Measurements from ENCODE around the gene GAS5. TPM values are rescaled to one million over a fixed set of nuclear protein-coding genes. Genes with fewer than 3 reads are reported as not detected.

Gene GAS5
- total and polyA plus RNA-seq, 2 experiments from 2014 or later = 979 to 992 TPM

DNA sequence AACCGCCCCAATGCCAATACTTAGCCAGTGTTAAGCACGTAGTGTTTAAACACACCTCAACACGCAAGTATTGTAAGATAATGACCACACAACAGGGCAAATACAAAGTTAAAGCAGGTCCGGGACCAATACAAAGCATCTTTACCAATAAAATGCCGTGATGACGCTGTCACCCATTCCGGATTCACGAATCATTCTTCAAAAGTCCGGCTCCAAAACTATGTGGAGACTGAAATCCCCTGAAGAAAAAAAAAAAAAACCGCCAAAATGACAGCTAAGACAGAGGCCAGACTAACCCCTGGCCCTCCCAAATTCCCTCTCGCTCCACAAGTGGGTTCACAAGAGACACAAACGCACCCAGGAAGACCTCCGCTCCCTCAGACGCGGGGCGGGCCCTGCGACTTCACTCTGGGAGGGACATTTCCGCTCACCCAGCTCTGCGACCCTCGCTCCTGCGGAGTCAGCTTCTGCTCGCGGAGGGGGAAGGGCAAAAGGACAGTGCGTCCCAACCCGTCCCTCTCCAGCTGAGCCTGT is 43.9 kb downstream of the GAS5 start:
- peak overlapping the region; percentile 99 for H3K27ac ChIP-seq (ENCODE audit: low read depth)
- peaks cover 61% of the 10 kb centered on the region for H3K79me2 ChIP-seq (replicated peaks; ENCODE audit: insufficient read depth)
- Mint-ChIP-seq H3K36me3 (ENCODE audit: low read depth) (peaks cover 24% of the 10 kb centered on the region), H3K9me3 (no peaks in the 10 kb centered on the region; the same call in 2 of the 3 replicates), H3K27me3 (ENCODE audit: insufficient read depth, low read depth, poor library complexity) (no peaks in the 10 kb centered on the region), H3K27ac (peak overlapping the region; percentile 99), H3K4me1 (peaks cover 11% of the 10 kb centered on the region), H3K4me3 (peak overlapping the region; percentile 100)
- H3F3A ChIP-seq (replicated peaks; ENCODE audit: low read depth) = peaks cover 4% of the 10 kb centered on the region; the same call in 1 of the 2 replicates
- no peaks in the 10 kb centered on the region for H3K9me2 ChIP-seq (ENCODE audit: insufficient read depth)
- ATAC-seq (peak; percentile 63), DNase-seq (ENCODE audit: low spot score) (no peak)
- peaks cover 17% of the 10 kb centered on the region for H3K36me3 ChIP-seq (ENCODE audit: insufficient read depth)
- TF ChIP-seq EZH2 (IDR thresholded peaks at IDR 0.05; ENCODE audit: low read depth, unreplicated experiment) (no peak), ZNF114 (CRISPR knock-in tag; IDR thresholded peaks at IDR 0.05) (no peak), NANOG (IDR thresholded peaks at IDR 0.05; ENCODE audit: borderline replicate concordance) (no peak), CREB1 (CRISPR knock-in tag; IDR thresholded peaks at IDR 0.05; ENCODE audit: low read depth) (no peak), STAT1 (IDR thresholded peaks at IDR 0.05; ENCODE audit: unreplicated experiment) (no peak), ZNF331 (CRISPR knock-in tag; IDR thresholded peaks at IDR 0.05; ENCODE audit: low read depth) (no peak)
- TF ChIP-seq, protein P1, sequence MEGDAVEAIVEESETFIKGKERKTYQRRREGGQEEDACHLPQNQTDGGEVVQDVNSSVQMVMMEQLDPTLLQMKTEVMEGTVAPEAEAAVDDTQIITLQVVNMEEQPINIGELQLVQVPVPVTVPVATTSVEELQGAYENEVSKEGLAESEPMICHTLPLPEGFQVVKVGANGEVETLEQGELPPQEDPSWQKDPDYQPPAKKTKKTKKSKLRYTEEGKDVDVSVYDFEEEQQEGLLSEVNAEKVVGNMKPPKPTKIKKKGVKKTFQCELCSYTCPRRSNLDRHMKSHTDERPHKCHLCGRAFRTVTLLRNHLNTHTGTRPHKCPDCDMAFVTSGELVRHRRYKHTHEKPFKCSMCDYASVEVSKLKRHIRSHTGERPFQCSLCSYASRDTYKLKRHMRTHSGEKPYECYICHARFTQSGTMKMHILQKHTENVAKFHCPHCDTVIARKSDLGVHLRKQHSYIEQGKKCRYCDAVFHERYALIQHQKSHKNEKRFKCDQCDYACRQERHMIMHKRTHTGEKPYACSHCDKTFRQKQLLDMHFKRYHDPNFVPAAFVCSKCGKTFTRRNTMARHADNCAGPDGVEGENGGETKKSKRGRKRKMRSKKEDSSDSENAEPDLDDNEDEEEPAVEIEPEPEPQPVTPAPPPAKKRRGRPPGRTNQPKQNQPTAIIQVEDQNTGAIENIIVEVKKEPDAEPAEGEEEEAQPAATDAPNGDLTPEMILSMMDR (conservative IDR thresholded peaks at IDR 0.05; ENCODE audit: low read depth in 2 of 2) = no peak
- peak overlapping the region; percentile 60; the same call in 1 of the 2 replicates for H2AFZ ChIP-seq
- H3K27me3 ChIP-seq (ENCODE audit: insufficient read depth) = no peaks in the 10 kb centered on the region
- H4K20me1 ChIP-seq (replicated peaks; ENCODE audit: insufficient read depth) = peaks cover 13% of the 10 kb centered on the region; the same call in 1 of the 2 replicates
- H3K4me1 ChIP-seq (ENCODE audit: insufficient read depth) = peaks cover 7% of the 10 kb centered on the region
- peak overlapping the region; percentile 95 for H3K4me2 ChIP-seq
- peak overlapping the region; percentile 96 for H3K4me3 ChIP-seq

DNA sequence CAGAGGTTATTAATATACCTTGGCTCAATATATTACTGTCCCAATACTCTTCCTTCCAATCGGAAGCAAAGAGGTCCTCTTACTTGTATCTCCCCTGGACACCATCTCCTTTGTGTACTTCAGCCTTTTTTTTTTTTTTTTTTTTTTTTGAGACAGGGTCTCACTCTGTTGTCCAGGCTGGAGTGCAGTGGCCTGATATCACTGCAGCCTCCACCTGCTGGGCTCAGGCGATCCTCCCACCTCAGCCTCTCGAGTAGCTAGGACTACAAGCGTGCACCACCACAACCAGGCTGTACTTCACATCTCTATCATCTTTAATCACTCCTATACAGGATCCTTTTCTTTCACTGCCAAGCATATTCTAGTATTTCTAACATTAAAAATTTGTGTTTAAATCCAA is 46.1 kb downstream of the GAS5 start:
- DNase-seq (ENCODE audit: low spot score) (no peak), ATAC-seq (no peak)
- Histone ChIP-seq H3K4me3 (no peak overlapping the region), H3K9me2 (ENCODE audit: insufficient read depth) (no peaks in the 10 kb centered on the region), H3K4me2 (no peak overlapping the region), H3K4me1 (ENCODE audit: insufficient read depth) (peaks cover 7% of the 10 kb centered on the region), H3F3A (replicated peaks; ENCODE audit: low read depth) (peaks cover 4% of the 10 kb centered on the region; the same call in 1 of the 2 replicates), H3K27me3 (ENCODE audit: insufficient read depth) (no peaks in the 10 kb centered on the region), H3K27ac (ENCODE audit: low read depth) (no peak overlapping the region), H4K20me1 (replicated peaks; ENCODE audit: insufficient read depth) (peaks cover 19% of the 10 kb centered on the region; the same call in 1 of the 2 replicates), H3K79me2 (replicated peaks; ENCODE audit: insufficient read depth) (peaks cover 83% of the 10 kb centered on the region), H2AFZ (no peak overlapping the region), H3K36me3 (ENCODE audit: insufficient read depth) (peaks cover 20% of the 10 kb centered on the region)
- Mint-ChIP-seq H3K4me3 (no peak overlapping the region), H3K27ac (no peak overlapping the region), H3K36me3 (ENCODE audit: low read depth) (peaks cover 38% of the 10 kb centered on the region), H3K9me3 (no peaks in the 10 kb centered on the region), H3K4me1 (peaks cover 11% of the 10 kb centered on the region), H3K27me3 (ENCODE audit: insufficient read depth, low read depth, poor library complexity) (no peaks in the 10 kb centered on the region)
- TF ChIP-seq EZH2phosphoT487 (IDR thresholded peaks at IDR 0.05; ENCODE audit: unreplicated experiment) (no peak), ZNF331 (CRISPR knock-in tag; IDR thresholded peaks at IDR 0.05; ENCODE audit: low read depth) (no peak), ZNF114 (CRISPR knock-in tag; IDR thresholded peaks at IDR 0.05) (no peak), POLR2AphosphoS5 (IDR thresholded peaks at IDR 0.05; ENCODE audit: low read depth) (no peak), CREB1 (CRISPR knock-in tag; IDR thresholded peaks at IDR 0.05; ENCODE audit: low read depth) (no peak)
- TF ChIP-seq, protein P1 (conservative IDR thresholded peaks at IDR 0.05; ENCODE audit: low read depth in 2 of 2) = no peak
- TF ChIP-seq, protein P2, sequence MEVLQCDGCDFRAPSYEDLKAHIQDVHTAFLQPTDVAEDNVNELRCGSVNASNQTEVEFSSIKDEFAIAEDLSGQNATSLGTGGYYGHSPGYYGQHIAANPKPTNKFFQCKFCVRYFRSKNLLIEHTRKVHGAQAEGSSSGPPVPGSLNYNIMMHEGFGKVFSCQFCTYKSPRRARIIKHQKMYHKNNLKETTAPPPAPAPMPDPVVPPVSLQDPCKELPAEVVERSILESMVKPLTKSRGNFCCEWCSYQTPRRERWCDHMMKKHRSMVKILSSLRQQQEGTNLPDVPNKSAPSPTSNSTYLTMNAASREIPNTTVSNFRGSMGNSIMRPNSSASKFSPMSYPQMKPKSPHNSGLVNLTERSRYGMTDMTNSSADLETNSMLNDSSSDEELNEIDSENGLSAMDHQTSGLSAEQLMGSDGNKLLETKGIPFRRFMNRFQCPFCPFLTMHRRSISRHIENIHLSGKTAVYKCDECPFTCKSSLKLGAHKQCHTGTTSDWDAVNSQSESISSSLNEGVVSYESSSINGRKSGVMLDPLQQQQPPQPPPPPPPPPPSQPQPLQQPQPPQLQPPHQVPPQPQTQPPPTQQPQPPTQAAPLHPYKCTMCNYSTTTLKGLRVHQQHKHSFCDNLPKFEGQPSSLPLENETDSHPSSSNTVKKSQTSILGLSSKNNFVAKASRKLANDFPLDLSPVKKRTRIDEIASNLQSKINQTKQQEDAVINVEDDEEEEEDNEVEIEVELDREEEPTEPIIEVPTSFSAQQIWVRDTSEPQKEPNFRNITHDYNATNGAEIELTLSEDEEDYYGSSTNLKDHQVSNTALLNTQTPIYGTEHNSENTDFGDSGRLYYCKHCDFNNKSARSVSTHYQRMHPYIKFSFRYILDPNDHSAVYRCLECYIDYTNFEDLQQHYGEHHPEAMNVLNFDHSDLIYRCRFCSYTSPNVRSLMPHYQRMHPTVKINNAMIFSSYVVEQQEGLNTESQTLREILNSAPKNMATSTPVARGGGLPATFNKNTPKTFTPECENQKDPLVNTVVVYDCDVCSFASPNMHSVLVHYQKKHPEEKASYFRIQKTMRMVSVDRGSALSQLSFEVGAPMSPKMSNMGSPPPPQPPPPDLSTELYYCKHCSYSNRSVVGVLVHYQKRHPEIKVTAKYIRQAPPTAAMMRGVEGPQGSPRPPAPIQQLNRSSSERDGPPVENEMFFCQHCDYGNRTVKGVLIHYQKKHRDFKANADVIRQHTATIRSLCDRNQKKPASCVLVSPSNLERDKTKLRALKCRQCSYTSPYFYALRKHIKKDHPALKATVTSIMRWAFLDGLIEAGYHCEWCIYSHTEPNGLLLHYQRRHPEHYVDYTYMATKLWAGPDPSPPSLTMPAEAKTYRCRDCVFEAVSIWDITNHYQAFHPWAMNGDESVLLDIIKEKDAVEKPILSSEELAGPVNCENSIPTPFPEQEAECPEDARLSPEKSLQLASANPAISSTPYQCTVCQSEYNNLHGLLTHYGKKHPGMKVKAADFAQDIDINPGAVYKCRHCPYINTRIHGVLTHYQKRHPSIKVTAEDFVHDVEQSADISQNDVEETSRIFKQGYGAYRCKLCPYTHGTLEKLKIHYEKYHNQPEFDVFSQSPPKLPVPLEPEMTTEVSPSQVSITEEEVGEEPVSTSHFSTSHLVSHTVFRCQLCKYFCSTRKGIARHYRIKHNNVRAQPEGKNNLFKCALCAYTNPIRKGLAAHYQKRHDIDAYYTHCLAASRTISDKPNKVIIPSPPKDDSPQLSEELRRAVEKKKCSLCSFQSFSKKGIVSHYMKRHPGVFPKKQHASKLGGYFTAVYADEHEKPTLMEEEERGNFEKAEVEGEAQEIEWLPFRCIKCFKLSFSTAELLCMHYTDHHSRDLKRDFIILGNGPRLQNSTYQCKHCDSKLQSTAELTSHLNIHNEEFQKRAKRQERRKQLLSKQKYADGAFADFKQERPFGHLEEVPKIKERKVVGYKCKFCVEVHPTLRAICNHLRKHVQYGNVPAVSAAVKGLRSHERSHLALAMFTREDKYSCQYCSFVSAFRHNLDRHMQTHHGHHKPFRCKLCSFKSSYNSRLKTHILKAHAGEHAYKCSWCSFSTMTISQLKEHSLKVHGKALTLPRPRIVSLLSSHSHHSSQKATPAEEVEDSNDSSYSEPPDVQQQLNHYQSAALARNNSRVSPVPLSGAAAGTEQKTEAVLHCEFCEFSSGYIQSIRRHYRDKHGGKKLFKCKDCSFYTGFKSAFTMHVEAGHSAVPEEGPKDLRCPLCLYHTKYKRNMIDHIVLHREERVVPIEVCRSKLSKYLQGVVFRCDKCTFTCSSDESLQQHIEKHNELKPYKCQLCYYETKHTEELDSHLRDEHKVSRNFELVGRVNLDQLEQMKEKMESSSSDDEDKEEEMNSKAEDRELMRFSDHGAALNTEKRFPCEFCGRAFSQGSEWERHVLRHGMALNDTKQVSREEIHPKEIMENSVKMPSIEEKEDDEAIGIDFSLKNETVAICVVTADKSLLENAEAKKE (CRISPR knock-in tag; IDR thresholded peaks at IDR 0.05) = no peak
